HepG2 (cell line): ENCODE data around the gene FADD. TPM values are rescaled to one million over a fixed set of nuclear protein-coding genes. Genes with fewer than 3 reads are reported as not detected.

Experiments used
- BORCS8-MEF2B ChIP-seq: sonication (generic); formaldehyde crosslinking; IDR thresholded peaks from 2 replicates; pipeline ENCODE4 v1.8.0; 2022; ENCODE audit warnings: mild to moderate bottlenecking, missing genetic modification reagents
- GABPB1 ChIP-seq: IDR thresholded peaks from 2 replicates; pipeline ENCODE4 v1.6.1; 2016; ENCODE audit warnings: mild to moderate bottlenecking, missing genetic modification reagents, moderate library complexity, missing compliant biosample characterization
- HNRNPL ChIP-seq: fragments of 200-400 bp; formaldehyde crosslinking; IDR thresholded peaks from 2 replicates; pipeline ENCODE4 v1.6.1; 2017; ENCODE audit warnings: mild to moderate bottlenecking, low read depth, low read length
- MAFK ChIP-seq, 2 experiments: IDR thresholded peaks in 1 of 2; conservative IDR thresholded peaks in 1 of 2; 2 replicates each; pipeline ENCODE4 v1.6.1; 2011; ENCODE audit warnings: improper control_type of control experiment in 2 of 2, low read length in 2 of 2
- ZFP37 ChIP-seq: sonication (generic); formaldehyde crosslinking; IDR thresholded peaks from 2 replicates; pipeline ENCODE4 v1.4.0; 2020; ENCODE audit warnings: missing genetic modification reagents, borderline replicate concordance
- ZNF292 ChIP-seq: sonication (generic); formaldehyde crosslinking; IDR thresholded peaks from 2 replicates; pipeline ENCODE4 v1.8.1; 2022; ENCODE audit warnings: mild to moderate bottlenecking, low read depth, missing genetic modification reagents, borderline replicate concordance
- ZNF781 ChIP-seq: sonication (generic); formaldehyde crosslinking; IDR thresholded peaks from 2 replicates; pipeline ENCODE4 v1.5.1; 2020; ENCODE audit warnings: borderline replicate concordance, mild to moderate bottlenecking, missing genetic modification reagents; ENCODE audit errors: not compliant biosample characterization
- polyA plus RNA-seq, 8 experiments: library from polyadenylated mRNA; depleted of rRNA in 3 of 8; stranded (reverse) in 7 of 8; unstranded in 1 of 8; fragments of >200 nt; fragmentation: Illumina TruSeq in 4 of 8; extraction: Trizol in 4 of 8; gene quantifications; 2 replicates each; pipeline versions ENCODE4 v1.2.1 to v1.2.3, GENCODE V29; 2011 to 2016; ENCODE audit warnings: low read depth in 4 of 8, missing spikeins in 1 of 8, mixed read lengths in 1 of 8; ENCODE audit not compliant: insufficient read depth in 1 of 8
- total RNA-seq, 5 experiments: library from RNA; depleted of rRNA; stranded (reverse); fragments of >200 nt; fragmentation: Illumina TruSeq; extraction: Trizol; gene quantifications; 2 replicates each; pipeline ENCODE4 v1.2.3, GENCODE V29; 2016; ENCODE audit warnings: low read depth in 1 of 5
- TF ChIP-seq, protein P1 (sequence below): sonication (generic); formaldehyde crosslinking; IDR thresholded peaks from 2 replicates; pipeline ENCODE4 v1.5.1; 2020; ENCODE audit warnings: missing genetic modification reagents, mild to moderate bottlenecking, borderline replicate concordance
- TF ChIP-seq, protein P2 (sequence below): sonication (generic); formaldehyde crosslinking; conservative IDR thresholded peaks from 2 replicates; pipeline ENCODE4 v1.8.1; 2023; ENCODE audit warnings: missing genetic modification reagents
- TF ChIP-seq, protein P3 (sequence below): sonication (generic); formaldehyde crosslinking; IDR thresholded peaks from 2 replicates; pipeline ENCODE4 v1.4.0; 2020; ENCODE audit warnings: missing genetic modification reagents, borderline replicate concordance
- TF ChIP-seq, protein P4 (sequence below): sonication (generic); formaldehyde crosslinking; IDR thresholded peaks from 2 replicates; pipeline ENCODE4 v1.4.0; 2020; ENCODE audit warnings: missing genetic modification reagents, borderline replicate concordance
- TF ChIP-seq, protein P5 (sequence below): sonication (generic); formaldehyde crosslinking; IDR thresholded peaks from 2 replicates; pipeline ENCODE4 v1.9.0; 2021; ENCODE audit warnings: missing genetic modification reagents, borderline replicate concordance

The FADD gene
- total and polyA plus RNA-seq, 2 of the 13 experiments (the other 11 are each of a cell fraction or from before 2014, with no cell fraction given) = 14.2 to 22.2 TPM

DNA sequence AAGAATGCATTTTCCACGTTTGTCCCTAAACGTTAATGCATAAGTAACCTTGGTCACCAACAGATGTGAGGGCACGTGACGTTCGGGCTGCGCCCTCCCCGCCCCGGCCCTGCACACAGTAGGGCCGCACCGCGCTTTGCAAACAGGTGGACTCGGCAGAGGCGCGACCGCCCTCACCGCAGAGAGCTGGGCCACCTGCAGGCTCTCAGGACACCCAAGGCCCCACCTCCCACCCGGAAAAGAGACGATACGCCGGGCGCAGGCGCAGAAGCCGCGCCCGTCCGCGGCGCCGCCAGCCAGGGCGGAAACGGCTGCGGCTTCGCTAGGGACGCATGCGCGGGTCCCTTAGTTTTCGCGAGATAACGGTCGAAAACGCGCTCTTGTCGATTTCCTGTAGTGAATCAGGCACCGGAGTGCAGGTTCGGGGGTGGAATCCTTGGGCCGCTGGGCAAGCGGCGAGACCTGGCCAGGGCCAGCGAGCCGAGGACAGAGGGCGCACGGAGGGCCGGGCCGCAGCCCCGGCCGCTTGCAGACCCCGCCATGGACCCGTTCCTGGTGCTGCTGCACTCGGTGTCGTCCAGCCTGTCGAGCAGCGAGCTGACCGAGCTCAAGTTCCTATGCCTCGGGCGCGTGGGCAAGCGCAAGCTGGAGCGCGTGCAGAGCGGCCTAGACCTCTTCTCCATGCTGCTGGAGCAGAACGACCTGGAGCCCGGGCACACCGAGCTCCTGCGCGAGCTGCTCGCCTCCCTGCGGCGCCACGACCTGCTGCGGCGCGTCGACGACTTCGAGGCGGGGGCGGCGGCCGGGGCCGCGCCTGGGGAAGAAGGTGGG is at the start of gene FADD (continued):
- TF ChIP-seq, protein P1, sequence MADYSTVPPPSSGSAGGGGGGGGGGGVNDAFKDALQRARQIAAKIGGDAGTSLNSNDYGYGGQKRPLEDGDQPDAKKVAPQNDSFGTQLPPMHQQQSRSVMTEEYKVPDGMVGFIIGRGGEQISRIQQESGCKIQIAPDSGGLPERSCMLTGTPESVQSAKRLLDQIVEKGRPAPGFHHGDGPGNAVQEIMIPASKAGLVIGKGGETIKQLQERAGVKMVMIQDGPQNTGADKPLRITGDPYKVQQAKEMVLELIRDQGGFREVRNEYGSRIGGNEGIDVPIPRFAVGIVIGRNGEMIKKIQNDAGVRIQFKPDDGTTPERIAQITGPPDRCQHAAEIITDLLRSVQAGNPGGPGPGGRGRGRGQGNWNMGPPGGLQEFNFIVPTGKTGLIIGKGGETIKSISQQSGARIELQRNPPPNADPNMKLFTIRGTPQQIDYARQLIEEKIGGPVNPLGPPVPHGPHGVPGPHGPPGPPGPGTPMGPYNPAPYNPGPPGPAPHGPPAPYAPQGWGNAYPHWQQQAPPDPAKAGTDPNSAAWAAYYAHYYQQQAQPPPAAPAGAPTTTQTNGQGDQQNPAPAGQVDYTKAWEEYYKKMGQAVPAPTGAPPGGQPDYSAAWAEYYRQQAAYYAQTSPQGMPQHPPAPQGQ (CRISPR knock-in tag) = no peak
- no peak for TF ChIP-seq HNRNPL
- TF ChIP-seq ZNF781 (CRISPR knock-in tag) = no peak
- peak; percentile 92 for TF ChIP-seq GABPB1 (CRISPR knock-in tag)
- TF ChIP-seq, protein P2, sequence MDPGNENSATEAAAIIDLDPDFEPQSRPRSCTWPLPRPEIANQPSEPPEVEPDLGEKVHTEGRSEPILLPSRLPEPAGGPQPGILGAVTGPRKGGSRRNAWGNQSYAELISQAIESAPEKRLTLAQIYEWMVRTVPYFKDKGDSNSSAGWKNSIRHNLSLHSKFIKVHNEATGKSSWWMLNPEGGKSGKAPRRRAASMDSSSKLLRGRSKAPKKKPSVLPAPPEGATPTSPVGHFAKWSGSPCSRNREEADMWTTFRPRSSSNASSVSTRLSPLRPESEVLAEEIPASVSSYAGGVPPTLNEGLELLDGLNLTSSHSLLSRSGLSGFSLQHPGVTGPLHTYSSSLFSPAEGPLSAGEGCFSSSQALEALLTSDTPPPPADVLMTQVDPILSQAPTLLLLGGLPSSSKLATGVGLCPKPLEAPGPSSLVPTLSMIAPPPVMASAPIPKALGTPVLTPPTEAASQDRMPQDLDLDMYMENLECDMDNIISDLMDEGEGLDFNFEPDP = no peak
- TF ChIP-seq ZFP37 = no peak; the same call in 1 of the 2 replicates
- TF ChIP-seq, protein P3, sequence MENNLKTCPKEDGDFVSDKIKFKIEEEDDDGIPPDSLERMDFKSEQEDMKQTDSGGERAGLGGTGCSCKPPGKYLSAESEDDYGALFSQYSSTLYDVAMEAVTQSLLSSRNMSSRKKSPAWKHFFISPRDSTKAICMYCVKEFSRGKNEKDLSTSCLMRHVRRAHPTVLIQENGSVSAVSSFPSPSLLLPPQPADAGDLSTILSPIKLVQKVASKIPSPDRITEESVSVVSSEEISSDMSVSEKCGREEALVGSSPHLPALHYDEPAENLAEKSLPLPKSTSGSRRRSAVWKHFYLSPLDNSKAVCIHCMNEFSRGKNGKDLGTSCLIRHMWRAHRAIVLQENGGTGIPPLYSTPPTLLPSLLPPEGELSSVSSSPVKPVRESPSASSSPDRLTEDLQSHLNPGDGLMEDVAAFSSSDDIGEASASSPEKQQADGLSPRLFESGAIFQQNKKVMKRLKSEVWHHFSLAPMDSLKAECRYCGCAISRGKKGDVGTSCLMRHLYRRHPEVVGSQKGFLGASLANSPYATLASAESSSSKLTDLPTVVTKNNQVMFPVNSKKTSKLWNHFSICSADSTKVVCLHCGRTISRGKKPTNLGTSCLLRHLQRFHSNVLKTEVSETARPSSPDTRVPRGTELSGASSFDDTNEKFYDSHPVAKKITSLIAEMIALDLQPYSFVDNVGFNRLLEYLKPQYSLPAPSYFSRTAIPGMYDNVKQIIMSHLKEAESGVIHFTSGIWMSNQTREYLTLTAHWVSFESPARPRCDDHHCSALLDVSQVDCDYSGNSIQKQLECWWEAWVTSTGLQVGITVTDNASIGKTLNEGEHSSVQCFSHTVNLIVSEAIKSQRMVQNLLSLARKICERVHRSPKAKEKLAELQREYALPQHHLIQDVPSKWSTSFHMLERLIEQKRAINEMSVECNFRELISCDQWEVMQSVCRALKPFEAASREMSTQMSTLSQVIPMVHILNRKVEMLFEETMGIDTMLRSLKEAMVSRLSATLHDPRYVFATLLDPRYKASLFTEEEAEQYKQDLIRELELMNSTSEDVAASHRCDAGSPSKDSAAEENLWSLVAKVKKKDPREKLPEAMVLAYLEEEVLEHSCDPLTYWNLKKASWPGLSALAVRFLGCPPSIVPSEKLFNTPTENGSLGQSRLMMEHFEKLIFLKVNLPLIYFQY (CRISPR knock-in tag) = 0 out of 2 replicates have a peak, but pooled peaks have one; percentile 18
- TF ChIP-seq, protein P4, sequence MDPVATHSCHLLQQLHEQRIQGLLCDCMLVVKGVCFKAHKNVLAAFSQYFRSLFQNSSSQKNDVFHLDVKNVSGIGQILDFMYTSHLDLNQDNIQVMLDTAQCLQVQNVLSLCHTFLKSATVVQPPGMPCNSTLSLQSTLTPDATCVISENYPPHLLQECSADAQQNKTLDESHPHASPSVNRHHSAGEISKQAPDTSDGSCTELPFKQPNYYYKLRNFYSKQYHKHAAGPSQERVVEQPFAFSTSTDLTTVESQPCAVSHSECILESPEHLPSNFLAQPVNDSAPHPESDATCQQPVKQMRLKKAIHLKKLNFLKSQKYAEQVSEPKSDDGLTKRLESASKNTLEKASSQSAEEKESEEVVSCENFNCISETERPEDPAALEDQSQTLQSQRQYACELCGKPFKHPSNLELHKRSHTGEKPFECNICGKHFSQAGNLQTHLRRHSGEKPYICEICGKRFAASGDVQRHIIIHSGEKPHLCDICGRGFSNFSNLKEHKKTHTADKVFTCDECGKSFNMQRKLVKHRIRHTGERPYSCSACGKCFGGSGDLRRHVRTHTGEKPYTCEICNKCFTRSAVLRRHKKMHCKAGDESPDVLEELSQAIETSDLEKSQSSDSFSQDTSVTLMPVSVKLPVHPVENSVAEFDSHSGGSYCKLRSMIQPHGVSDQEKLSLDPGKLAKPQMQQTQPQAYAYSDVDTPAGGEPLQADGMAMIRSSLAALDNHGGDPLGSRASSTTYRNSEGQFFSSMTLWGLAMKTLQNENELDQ (CRISPR knock-in tag) = no peak
- no peak for TF ChIP-seq ZNF292 (CRISPR knock-in tag)
- peak; percentile 61; the same call in 1 of the 2 replicates for TF ChIP-seq BORCS8-MEF2B (CRISPR knock-in tag)
- TF ChIP-seq MAFK (conservative IDR thresholded peaks at IDR 0.05 in 1 of 2, IDR thresholded peaks at IDR 0.05 in 1 of 2; ENCODE audit: low read length in 2 of 2) = no peak
- TF ChIP-seq, protein P5, sequence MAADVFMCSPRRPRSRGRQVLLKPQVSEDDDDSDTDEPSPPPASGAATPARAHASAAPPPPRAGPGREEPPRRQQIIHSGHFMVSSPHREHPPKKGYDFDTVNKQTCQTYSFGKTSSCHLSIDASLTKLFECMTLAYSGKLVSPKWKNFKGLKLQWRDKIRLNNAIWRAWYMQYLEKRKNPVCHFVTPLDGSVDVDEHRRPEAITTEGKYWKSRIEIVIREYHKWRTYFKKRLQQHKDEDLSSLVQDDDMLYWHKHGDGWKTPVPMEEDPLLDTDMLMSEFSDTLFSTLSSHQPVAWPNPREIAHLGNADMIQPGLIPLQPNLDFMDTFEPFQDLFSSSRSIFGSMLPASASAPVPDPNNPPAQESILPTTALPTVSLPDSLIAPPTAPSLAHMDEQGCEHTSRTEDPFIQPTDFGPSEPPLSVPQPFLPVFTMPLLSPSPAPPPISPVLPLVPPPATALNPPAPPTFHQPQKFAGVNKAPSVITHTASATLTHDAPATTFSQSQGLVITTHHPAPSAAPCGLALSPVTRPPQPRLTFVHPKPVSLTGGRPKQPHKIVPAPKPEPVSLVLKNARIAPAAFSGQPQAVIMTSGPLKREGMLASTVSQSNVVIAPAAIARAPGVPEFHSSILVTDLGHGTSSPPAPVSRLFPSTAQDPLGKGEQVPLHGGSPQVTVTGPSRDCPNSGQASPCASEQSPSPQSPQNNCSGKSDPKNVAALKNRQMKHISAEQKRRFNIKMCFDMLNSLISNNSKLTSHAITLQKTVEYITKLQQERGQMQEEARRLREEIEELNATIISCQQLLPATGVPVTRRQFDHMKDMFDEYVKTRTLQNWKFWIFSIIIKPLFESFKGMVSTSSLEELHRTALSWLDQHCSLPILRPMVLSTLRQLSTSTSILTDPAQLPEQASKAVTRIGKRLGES (CRISPR knock-in tag) = 0 out of 2 replicates have a peak, but pooled peaks have one; percentile 7
